ENCODE data around the gene HSPA14.
"Not testable (repeated sequence)": the region's sequence is repeated elsewhere in the genome, so short reads cannot be mapped to it uniquely, and the experiment has no call there.

HSPA14 gene

DNA sequence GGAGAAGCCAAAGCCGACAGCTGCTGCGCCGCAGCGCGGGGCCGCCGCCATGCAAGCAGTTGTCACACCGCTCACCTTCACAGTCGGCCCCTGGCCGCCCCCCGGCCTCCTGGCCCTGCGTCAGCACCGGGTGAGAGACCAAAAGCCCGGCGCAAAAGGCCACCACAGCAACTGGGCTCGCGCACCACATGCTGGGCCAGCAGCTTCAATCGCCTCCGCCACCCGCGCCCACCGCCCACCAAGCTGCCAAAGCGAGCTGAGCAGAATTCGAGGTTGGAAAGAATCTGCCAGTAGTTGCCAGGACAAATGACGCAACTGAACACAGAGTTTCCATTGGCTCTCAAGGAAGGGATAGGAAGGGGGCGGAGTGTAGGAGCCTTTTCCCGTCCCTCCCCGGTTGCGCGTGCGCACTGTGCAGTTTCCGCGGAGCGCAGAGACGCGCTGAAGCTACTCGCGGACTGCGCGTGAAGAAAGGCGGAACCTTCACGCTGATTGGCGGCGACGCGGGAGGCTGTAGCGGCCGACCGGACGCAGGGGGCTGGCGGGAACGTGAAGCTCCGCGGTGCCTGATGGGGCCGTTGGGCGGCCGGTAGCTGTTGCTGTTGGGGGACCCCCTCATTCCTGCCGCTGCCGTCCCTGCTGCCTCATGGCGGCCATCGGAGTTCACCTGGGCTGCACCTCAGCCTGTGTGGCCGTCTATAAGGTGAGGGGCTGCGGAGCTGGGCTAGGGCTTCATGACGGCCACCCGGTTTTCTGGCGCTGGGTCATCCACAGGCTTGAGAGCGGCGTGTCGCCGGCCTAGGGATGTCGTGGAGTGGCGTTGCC, at the start of gene HSPA14, which contains the start of the genes CDNF and MSANTD7:
Gene HSPA14 (plus strand): TSS at position 550 of the 825 bp plus-strand sequence. CDS start 97 bp downstream, at position 647.
Gene CDNF (minus strand): TSS at position 281 of the 825 bp plus-strand sequence. CDS start 91 bp downstream, at position 190.
Gene MSANTD7 (plus strand): TSS at position 550 of the 825 bp plus-strand sequence. CDS start 3,979 bp downstream, outside the sequence.
- peak; percentile 99 for DNase-seq (ENCODE audit: low read depth in 2 of 2)

- no peak for DNase-seq (ENCODE audit: low read depth in 2 of 2)
Observed at GRCh38 chr10:14798636-14799035, 39.5 kb upstream of the HSPA14 start.

DNA sequence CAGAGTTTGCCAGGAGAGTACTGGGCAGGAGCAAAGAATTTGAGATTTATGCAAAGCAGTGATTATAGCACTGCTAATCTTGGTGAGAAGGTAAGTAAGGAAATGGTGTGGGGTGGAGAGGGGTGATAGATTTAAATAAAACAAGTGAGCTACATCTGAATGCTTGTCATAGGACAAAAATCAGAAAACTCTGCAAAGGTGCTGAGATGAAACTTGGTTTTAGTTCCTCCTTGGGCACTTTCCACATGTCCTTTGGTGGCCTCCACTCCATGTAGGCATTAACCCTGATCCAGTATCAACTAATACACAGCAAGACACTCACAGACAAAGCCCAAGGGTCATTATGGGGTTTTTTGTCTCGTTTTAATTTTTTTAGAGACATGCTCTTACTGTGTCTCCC, 37.7 kb upstream of the HSPA14 start:
- no peak for DNase-seq (ENCODE audit: low read depth in 2 of 2)

DNA sequence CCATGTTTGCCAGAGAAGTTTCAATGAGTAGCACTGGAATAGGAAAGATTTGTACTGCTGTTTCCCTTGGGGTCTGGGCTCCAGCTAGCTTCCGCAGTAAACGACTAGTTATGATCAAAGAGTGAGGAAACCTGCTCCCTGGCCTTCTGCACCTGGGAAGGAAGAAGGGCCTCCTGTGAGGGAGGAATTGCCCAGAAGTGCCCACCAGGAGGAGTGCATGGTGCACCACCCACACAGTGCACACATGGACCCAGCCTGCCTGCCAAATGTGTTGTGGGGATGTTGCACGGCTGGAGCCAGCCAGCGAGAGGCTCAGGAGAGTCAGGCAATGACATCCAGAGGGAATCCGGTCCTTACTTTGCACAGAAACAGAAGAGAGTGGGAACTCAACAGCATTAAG, 36.4 kb upstream of the HSPA14 start:
- no peak for DNase-seq (ENCODE audit: low read depth in 2 of 2)

- no peak for DNase-seq (ENCODE audit: low read depth in 2 of 2)
Observed at GRCh38 chr10:14803827-14804226, 34.3 kb upstream of the HSPA14 start.

GRCh38 chr10:14806318-14806717, 31.8 kb upstream of the HSPA14 start:
- DNase-seq (ENCODE audit: low read depth in 2 of 2): no peak

- no peak for DNase-seq (ENCODE audit: low read depth in 2 of 2)
Observed at GRCh38 chr10:14810969-14811953, 26.8 kb upstream of the HSPA14 start.

DNA sequence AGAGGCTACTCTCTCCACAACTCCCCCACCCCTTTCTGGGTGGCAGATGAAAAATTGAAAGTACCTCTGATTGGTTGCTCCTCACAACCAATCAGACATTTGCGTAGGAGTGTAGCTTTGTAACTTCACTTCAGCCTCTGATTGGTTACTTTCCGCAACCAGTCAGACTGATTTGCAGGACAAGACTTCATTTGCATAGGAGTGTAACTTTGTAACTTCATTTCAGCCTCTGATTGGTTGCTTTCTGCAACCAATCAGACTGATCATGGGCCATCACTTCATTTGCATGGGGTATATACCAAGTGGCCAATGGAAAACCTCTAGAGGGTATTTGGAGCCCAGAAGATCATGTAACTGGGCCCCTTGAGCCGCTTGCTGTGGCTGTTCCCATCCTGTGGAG, 25.8 kb upstream of the HSPA14 start:
- DNase-seq (ENCODE audit: low read depth in 2 of 2): no peak

- DNase-seq (ENCODE audit: low read depth in 2 of 2): no peak
Observed at GRCh38 chr10:14815681-14816080, 22.4 kb upstream of the HSPA14 start.

- not testable (repeated sequence) for DNase-seq (ENCODE audit: low read depth in 2 of 2)
Observed at GRCh38 chr10:14816717-14817116, 21.4 kb upstream of the HSPA14 start.

DNA sequence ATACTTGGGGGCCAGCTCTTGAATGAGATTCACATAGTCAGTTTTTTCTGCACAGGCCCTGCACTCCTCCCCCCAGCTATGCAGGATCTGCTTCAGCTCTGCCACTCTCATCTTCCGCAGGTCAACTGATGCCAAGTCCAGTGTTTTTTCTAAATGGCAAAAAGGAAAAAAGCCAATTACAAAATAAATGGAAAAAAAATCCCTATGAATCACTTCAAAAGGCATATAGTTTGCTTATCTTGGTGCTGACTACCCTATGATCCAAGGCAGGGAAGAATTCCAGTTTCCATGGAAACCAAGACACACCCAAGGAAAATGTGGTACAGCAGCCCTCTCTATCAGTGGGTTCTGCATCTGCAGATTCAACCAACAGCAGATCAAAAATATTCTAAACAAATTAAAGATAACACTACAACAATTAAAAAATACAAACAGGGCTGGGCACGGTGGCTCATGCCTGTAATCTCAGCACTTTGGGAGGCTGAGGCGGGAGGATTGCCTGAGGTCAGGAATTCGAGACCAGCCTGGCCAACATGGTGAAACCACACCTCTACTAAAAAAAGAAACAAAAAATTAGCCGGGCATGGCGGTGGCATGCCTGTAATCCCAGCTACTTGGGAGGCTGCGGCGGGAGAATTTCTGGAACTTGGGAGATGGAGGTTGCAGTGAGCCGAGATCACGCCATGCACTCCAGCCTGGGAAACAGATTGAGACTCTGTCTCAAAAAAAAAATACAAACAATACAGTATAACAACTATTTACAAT, 17.9 kb upstream of the HSPA14 start:
- no peak for DNase-seq (ENCODE audit: low read depth in 2 of 2)

DNA sequence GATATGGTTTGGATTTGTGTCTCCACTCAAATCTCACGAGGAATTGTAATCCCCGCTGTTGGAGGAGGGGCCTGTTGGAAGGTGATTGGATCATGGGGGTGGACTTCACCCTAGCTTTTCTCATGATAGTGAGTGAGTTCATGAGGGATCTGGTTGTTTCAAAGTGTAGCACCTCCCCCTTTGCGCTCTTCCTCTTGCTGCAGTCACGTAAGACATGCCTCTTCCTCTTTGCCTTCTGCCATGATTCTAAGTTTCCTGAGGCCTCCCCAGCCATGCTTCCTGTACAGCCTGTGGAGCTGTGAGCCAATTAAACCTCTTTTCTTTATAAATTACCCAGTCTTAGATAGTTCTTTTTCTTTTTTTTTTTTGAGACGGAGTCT, 17.3 kb upstream of the HSPA14 start:
- DNase-seq (ENCODE audit: low read depth in 2 of 2): no peak

- DNase-seq (ENCODE audit: low read depth in 2 of 2): no peak
Observed at GRCh38 chr10:14821635-14822375, 16.3 kb upstream of the HSPA14 start.

GRCh38 chr10:14822879-14823755, 15.0 kb upstream of the HSPA14 start:
- DNase-seq (ENCODE audit: low read depth in 2 of 2): no peak

GRCh38 chr10:14823966-14824365, 14.1 kb upstream of the HSPA14 start:
- DNase-seq (ENCODE audit: low read depth in 2 of 2): no peak

DNA sequence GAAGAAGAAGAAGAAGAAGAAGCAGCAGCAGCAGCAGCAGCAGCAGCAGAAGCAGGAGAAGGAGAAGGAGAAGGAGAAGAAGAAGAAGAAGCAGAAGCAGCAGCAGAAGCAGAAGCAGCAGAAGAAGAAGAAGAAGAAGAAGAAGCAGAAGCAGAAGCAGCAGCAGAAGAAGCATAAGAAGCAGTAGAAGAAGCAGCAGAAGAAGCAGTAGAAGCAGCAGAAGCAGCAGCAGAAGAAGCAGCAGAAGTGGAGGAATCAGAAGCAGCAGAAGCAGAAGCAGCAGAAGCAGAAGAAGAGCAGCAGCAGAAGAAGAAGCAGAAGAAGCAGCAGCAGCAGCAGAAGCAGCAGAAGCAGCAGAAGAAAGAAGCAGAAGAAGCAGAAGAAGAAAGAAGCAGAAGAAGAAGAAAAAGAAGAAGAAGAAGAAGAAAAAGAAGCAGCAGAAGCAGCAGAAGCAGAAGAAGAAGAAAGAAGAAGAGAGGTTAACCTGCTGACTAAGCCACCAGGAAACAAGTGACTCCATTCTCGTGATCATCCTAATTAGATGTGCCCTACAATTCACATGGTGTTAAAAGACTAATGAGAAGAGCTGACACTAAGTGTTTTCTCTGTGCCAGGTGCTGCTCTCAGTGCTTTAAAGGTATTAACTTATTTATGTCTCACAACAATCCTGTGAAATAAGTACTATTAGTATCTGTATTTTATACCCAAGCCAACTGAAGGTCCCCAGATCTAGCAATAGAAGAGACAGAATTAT, 11.9 kb upstream of the HSPA14 start:
- DNase-seq (ENCODE audit: low read depth in 2 of 2): no peak

GRCh38 chr10:14833106-14833505, 5.0 kb upstream of the HSPA14 start:
- DNase-seq (ENCODE audit: low read depth in 2 of 2): no peak

- DNase-seq (ENCODE audit: low read depth in 2 of 2): no peak
Observed at GRCh38 chr10:14836208-14836607, 1.9 kb upstream of the HSPA14 start.

Measured in stimulated activated CD8-positive, alpha-beta memory T cell treated with anti-CD3 and anti-CD28 coated beads, Interleukin-7, amount 100 ng/mL, for 1 hour (primary cell).